IPS-20b (cell line): Measurements from ENCODE around the gene CES3.
"Not testable (repeated sequence)": the region's sequence is repeated elsewhere in the genome, so short reads cannot be mapped to it uniquely, and the experiment has no call there.

Experiments used
- H3K27ac ChIP-seq: one replicate; pipeline ENCODE4 v1.5.1; 2013; ENCODE audit warnings: low read length
- H3K27me3 ChIP-seq: 2 replicates; pipeline ENCODE4 v1.6.1; 2013; ENCODE audit warnings: mild to moderate bottlenecking, low read length, inconsistent platforms; ENCODE audit not compliant: insufficient read depth
- H3K36me3 ChIP-seq: 2 replicates; pipeline ENCODE4 v1.6.1; 2013; ENCODE audit warnings: low read depth, mild to moderate bottlenecking, inconsistent platforms, low read length, moderate library complexity; ENCODE audit not compliant: insufficient read depth
- H3K4me1 ChIP-seq: 2 replicates; pipeline ENCODE4 v1.6.1; 2013; ENCODE audit warnings: mild to moderate bottlenecking, control low read depth, inconsistent platforms, low read length, moderate library complexity; ENCODE audit not compliant: insufficient read depth
- H3K4me3 ChIP-seq: 2 replicates; pipeline ENCODE4 v1.5.1; 2013; ENCODE audit warnings: mild to moderate bottlenecking, low read length, inconsistent platforms
- H3K9ac ChIP-seq: 2 replicates; pipeline ENCODE4 v1.6.1; 2013; ENCODE audit warnings: low read depth, mild to moderate bottlenecking, inconsistent platforms, low read length, moderate library complexity
- H3K9me3 ChIP-seq: 2 replicates; pipeline ENCODE4 v1.6.1; 2013; ENCODE audit warnings: mild to moderate bottlenecking, low read depth, low read length, inconsistent platforms; ENCODE audit not compliant: insufficient read depth

Gene CES3

GRCh38 chr16:66960270-66960669 lies 796 bp upstream of the CES3 start:
- Histone ChIP-seq H3K36me3 (no peaks in the 10 kb centered on the region), H3K4me3 (no peak overlapping the region), H3K9ac (no peak overlapping the region), H3K27ac (no peak overlapping the region), H3K9me3 (no peaks in the 10 kb centered on the region), H3K27me3 (no peaks in the 10 kb centered on the region), H3K4me1 (no peaks in the 10 kb centered on the region)

DNA sequence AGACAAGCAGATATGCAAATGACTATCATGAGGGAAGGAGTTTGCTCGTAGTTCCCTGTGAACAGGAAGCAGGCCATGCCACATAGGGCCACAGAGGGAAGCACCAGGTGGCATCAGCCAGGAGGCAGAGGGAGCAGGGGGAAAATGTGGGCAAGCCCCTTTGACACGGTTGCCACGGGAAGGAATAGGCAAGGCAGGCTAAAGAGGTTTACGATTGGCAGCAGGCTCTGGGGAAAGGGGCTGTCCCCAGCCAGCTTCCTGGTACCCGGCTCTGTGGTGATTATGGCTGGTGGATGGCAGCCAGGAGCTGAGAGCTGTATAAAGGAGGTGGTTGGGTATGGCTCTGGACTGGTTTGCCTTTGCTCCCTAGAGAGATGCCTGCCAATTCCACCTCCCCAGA lies 848 bp downstream of the CES3 start:
- no peak overlapping the region for H3K27ac ChIP-seq

DNA sequence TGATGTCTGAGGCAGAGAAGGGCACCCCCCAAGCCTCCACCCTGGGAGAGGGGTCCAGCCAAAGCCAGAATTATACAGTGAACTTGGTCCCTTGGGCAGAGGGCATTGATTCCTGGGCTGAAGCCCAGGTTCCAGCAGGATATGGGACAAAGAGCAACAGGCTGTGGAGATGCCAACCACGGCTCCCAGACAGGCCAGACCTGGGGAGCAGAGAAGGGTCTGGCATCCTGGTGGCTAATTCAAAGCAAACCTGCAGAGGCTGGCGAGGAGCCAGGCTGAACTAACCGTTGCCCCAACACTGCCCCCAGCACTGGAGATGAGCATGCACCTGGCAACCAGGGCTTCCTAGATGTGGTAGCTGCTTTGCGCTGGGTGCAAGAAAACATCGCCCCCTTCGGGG lies 3.0 kb downstream of the CES3 start:
- Histone ChIP-seq H3K27me3 (no peaks in the 10 kb centered on the region), H3K9me3 (no peaks in the 10 kb centered on the region), H3K9ac (no peak overlapping the region)

More for the DNA sequence above, 848 bp downstream of the CES3 start:
- Histone ChIP-seq H3K36me3 (no peaks in the 10 kb centered on the region), H3K27me3 (no peaks in the 10 kb centered on the region), H3K4me1 (no peaks in the 10 kb centered on the region), H3K4me3 (no peak overlapping the region), H3K9ac (no peak overlapping the region), H3K9me3 (no peaks in the 10 kb centered on the region)

GRCh38 chr16:66968847-66969246 lies 7.8 kb downstream of the CES3 start:
- Histone ChIP-seq H3K27me3 (no peaks in the 10 kb centered on the region; the same call in 1 of the 2 replicates), H3K36me3 (no peaks in the 10 kb centered on the region), H3K4me1 (no peaks in the 10 kb centered on the region), H3K4me3 (no peak overlapping the region), H3K9ac (no peak overlapping the region), H3K9me3 (no peaks in the 10 kb centered on the region), H3K27ac (no peak overlapping the region)

More for the DNA sequence above, 3.0 kb downstream of the CES3 start:
- H3K4me3 ChIP-seq, result no peak overlapping the region
- no peak overlapping the region for H3K27ac ChIP-seq
- H3K4me1 ChIP-seq, result no peaks in the 10 kb centered on the region
- H3K36me3 ChIP-seq, result no peaks in the 10 kb centered on the region

- Histone ChIP-seq H3K4me1 (no peaks in the 10 kb centered on the region), H3K27ac (no peak overlapping the region), H3K36me3 (no peaks in the 10 kb centered on the region), H3K9ac (no peak overlapping the region), H3K27me3 (no peaks in the 10 kb centered on the region; the same call in 1 of the 2 replicates), H3K4me3 (no peak overlapping the region), H3K9me3 (no peaks in the 10 kb centered on the region)
These were observed 10.0 kb downstream of the CES3 start for GRCh38 chr16:66970775-66971720.

DNA sequence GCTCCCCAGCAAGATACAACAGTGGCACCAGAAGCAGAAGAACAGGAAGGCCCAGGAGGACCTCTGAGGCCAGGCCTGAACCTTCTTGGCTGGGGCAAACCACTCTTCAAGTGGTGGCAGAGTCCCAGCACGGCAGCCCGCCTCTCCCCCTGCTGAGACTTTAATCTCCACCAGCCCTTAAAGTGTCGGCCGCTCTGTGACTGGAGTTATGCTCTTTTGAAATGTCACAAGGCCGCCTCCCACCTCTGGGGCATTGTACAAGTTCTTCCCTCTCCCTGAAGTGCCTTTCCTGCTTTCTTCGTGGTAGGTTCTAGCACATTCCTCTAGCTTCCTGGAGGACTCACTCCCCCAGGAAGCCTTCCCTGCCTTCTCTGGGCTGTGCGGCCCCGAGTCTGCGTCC lies 11.9 kb downstream of the CES3 start:
- Histone ChIP-seq H3K9me3 (no peaks in the 10 kb centered on the region), H3K27ac (no peak overlapping the region), H3K4me3 (no peak overlapping the region), H3K27me3 (peaks cover 2% of the 10 kb centered on the region), H3K4me1 (no peaks in the 10 kb centered on the region), H3K9ac (no peak overlapping the region), H3K36me3 (no peaks in the 10 kb centered on the region)

DNA sequence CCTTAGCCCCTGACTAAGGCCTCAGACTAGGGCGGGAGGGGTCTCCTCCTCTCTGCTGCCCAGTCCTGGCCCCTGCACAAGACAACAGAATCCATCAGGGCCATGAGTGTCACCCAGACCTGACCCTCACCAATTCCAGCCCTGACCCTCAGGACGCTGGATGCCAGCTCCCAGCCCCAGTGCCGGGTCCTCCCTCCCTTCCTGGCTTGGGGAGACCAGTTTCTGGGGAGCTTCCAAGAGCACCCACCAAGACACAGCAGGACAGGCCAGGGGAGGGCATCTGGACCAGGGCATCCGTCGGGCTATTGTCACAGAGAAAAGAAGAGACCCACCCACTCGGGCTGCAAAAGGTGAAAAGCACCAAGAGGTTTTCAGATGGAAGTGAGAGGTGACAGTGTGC lies 12.7 kb downstream of the CES3 start:
- Histone ChIP-seq H3K27me3 (peaks cover 7% of the 10 kb centered on the region), H3K9ac (no peak overlapping the region), H3K27ac (no peak overlapping the region), H3K36me3 (no peaks in the 10 kb centered on the region), H3K9me3 (no peaks in the 10 kb centered on the region), H3K4me3 (no peak overlapping the region), H3K4me1 (no peaks in the 10 kb centered on the region)

DNA sequence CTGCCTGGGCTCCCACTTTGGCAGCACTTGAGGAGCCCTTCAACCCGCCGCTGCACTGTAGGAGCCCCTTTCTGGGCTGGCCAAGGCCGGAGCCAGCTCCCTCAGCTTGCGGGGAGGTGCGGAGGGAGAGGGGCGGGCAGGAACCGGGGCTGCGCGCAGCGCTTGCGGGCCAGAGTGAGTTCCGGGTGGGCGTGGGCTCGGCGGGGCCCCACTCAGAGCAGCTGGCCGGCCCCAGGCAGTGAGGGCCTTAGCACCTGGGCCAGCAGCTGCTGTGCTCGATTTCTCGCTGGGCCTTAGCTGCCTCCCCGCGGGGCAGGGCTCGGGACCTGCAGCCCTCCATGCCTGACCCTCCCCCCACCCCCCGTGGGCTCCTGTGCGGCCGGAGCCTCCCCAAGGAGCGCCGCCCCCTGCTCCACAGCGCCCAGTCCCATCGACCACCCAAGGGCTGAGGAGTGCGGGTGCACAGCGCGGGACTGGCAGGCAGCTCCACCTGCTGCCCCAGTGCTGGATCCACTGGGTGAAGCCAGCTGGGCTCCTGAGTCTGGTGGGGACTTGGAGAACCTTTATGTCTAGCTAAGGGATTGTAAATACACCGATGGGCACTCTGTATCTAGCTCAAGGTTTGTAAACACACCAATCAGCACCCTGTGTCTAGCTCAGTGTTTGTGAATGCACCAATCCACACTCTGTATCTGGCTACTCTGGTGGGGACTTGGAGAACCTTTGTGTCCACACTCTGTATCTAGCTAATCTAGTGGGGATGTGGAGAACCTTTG lies 13.3 kb downstream of the CES3 start:
- not testable (repeated sequence) for H3K27me3 ChIP-seq, H3K36me3 ChIP-seq, H3K9ac ChIP-seq, H3K4me1 ChIP-seq, H3K27ac ChIP-seq, H3K4me3 ChIP-seq, H3K9me3 ChIP-seq

- H3K9me3 ChIP-seq, H3K4me3 ChIP-seq, H3K4me1 ChIP-seq, H3K27ac ChIP-seq, H3K9ac ChIP-seq, H3K36me3 ChIP-seq, H3K27me3 ChIP-seq: not testable (repeated sequence)
These were observed 13.8 kb downstream of the CES3 start for GRCh38 chr16:66974932-66975246.

DNA sequence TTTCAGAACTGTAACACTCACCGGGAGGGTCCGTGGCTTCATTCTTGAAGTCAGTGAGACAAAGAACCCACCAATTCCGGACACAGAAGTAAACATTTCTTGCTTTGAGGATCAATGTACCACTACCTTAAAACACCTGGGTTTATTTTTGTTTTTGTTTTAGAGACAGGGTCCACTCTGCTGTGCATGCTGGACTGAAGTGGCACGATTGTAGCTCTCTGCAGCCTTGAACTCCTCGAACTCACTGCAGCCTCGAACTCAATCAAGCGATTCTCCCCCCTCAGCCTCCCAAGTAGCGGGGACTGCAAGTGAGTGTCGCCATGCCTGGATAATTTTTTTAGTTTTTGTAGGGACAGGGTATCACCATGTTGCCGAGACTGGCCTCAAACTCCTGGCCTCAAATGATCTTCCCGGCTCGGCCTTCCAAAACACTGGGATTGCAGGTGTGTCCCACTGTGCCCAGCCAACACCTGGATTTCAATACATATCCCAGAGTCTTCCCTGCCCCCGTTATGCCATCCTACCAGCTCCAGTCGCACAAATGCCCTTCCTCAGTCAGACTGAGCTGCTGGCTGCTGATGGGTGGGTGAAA lies 14.3 kb downstream of the CES3 start:
- Histone ChIP-seq H3K27me3 (peaks cover 7% of the 10 kb centered on the region), H3K4me3 (no peak overlapping the region), H3K4me1 (no peaks in the 10 kb centered on the region), H3K36me3 (no peaks in the 10 kb centered on the region), H3K9me3 (no peaks in the 10 kb centered on the region), H3K9ac (no peak overlapping the region), H3K27ac (no peak overlapping the region)

- Histone ChIP-seq H3K27ac (no peak overlapping the region), H3K4me1 (no peaks in the 10 kb centered on the region), H3K9me3 (no peaks in the 10 kb centered on the region), H3K9ac (no peak overlapping the region), H3K36me3 (no peaks in the 10 kb centered on the region), H3K27me3 (peaks cover 7% of the 10 kb centered on the region; the same call in 1 of the 2 replicates), H3K4me3 (no peak overlapping the region)
These were observed 15.7 kb downstream of the CES3 start for GRCh38 chr16:66976746-66977145.
